ENCODE results near the gene LGI4.

GRCh38 chr19:35089554-35089953 lies 45.3 kb downstream of the LGI4 start:
- TF ChIP-seq CTCF (IDR thresholded peaks at IDR 0.05) (no peak), POLR2A (IDR thresholded peaks at IDR 0.05) (no peak)
